LNCaP clone FGC (cell line): ENCODE results near the gene SIRT5.

Experiments used
- DNase-seq: peaks from one replicate; pipeline ENCODE4 v3.0.0-alpha.2; 2011; ENCODE audit warnings: low read depth
- H3K4me3 ChIP-seq: 2 replicates; pipeline ENCODE4 v1.5.1; 2011; ENCODE audit warnings: mild to moderate bottlenecking, low read depth, low read length, control low read depth
- TF ChIP-seq, protein P1 (sequence below): IDR thresholded peaks from 2 replicates; pipeline ENCODE4 v1.5.1; 2012; ENCODE audit warnings: mild to moderate bottlenecking; ENCODE audit not compliant: control insufficient read depth, insufficient read depth; ENCODE audit errors: extremely low read depth

The SIRT5 gene

DNA sequence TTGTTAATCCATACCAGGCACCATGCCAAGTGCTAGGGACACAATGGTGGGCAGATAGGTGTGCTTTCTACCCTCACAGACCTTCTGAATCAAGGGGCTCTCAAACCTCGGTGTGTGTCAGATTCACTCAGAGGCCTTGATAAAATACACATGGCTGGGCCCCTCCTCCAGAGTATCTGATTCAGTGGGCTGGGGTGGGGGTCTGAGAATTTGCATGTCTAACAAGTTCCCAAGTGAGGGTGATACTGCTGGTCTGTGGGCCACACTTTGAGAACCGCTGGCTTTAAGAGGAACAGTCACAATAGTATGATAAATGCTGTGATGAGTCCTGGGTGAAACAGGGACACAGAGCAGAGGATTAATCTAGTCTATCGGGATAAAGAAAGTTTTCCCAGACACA is 35.8 kb upstream of the SIRT5 start:
- DNase-seq = no peak
- TF ChIP-seq, protein P1, sequence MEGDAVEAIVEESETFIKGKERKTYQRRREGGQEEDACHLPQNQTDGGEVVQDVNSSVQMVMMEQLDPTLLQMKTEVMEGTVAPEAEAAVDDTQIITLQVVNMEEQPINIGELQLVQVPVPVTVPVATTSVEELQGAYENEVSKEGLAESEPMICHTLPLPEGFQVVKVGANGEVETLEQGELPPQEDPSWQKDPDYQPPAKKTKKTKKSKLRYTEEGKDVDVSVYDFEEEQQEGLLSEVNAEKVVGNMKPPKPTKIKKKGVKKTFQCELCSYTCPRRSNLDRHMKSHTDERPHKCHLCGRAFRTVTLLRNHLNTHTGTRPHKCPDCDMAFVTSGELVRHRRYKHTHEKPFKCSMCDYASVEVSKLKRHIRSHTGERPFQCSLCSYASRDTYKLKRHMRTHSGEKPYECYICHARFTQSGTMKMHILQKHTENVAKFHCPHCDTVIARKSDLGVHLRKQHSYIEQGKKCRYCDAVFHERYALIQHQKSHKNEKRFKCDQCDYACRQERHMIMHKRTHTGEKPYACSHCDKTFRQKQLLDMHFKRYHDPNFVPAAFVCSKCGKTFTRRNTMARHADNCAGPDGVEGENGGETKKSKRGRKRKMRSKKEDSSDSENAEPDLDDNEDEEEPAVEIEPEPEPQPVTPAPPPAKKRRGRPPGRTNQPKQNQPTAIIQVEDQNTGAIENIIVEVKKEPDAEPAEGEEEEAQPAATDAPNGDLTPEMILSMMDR = no peak

DNA sequence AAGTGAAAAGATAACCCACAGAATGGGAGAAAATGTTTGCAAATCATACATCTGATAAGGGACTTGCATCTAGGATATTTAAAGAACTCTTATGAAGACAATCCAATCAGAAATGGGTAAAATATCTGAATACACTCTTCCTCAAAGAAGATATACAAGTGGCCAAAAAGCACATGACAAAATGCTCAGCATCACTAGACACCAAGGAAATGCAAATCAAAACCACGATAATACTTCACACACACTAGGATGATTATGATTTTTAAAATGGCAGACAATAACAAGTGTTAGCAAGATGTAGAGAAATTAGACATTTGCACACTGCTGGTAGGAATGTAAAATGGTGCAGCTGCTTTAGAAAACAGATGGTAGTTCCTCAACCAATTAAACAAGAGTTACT is 34.8 kb upstream of the SIRT5 start:
- H3K4me3 ChIP-seq = no peak overlapping the region
- DNase-seq = no peak
- TF ChIP-seq, protein P1 = no peak

More for the DNA sequence above, 35.8 kb upstream of the SIRT5 start:
- no peak overlapping the region for H3K4me3 ChIP-seq

DNA sequence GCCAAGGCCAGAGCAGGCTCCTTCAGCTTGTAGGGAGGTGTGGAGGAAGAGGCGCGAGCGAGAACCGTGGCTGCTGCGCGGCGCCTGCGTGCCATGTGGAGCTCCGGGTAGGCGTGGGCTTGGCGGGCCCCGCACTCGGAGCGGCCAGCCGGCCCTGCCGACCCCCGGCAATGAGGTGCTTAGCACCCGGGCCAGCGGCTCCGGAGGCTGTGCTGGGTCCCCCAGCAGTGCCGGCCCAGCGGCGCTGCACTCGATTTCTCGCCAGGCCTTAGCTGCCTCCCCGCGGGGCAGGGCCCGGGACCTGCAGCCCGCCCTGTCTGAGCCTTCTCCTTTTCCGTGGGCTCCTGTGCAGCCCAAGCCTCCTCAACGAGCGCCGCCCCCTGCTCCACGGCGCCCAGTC is 32.9 kb upstream of the SIRT5 start:
- no peak for DNase-seq
- TF ChIP-seq, protein P1 = no peak
- H3K4me3 ChIP-seq = no peak overlapping the region

DNA sequence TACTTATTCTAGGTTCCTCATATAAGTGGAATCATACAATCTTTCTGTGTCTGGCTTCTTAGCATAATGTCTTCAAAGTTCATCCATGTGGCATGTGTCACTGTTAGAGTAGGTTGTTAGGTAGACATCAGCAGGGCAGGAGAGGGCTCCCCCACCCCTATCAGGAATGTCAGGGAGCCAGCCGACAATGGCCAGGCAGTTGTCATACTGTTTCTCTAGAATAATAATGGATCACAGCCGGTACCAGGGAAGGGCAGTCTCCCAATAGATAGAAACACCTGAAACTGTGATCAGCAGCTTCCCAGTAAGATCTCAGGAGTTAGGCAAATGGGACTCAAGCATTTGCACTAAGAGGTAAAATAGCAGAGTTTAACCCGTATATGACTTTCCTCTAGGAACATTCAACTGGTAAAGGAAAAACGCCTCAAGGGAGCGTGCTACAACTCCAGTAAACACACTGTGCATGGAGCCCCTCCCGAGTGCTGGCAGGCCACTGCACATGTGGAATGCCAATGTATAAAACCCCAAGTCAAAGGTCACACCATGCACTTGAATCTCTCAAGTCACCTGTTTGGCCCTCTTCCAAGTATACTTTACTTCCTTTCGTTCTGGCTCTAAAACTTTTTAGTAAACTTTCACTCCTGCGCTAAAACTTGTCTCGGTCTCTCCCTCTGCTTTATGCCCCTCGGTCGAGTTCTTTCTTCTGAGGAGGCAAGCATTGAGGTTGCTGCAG is 29.8 kb upstream of the SIRT5 start:
- no peak overlapping the region for H3K4me3 ChIP-seq
- no peak for DNase-seq
- TF ChIP-seq, protein P1 = no peak

DNA sequence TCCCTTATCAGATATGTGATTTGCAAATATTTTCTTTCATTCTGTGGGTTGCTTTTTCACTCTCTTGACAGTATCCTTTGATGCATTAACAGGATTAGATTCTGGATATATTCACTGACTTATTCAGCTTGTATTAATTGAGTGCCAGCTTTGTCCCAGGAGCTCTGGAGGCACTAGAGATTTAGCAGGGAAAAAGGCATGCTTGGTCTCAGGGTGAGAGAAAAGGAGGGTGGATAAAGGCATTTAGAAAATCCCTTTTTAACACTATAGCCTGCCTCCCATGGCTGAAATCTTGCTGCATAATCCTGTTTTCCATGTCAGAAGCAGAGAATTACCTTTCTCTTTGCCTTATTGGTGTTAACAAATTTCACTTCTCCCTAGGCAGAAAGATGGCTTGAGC is 28.5 kb upstream of the SIRT5 start:
- H3K4me3 ChIP-seq = no peak overlapping the region
- DNase-seq = no peak
- TF ChIP-seq, protein P1 = no peak

DNA sequence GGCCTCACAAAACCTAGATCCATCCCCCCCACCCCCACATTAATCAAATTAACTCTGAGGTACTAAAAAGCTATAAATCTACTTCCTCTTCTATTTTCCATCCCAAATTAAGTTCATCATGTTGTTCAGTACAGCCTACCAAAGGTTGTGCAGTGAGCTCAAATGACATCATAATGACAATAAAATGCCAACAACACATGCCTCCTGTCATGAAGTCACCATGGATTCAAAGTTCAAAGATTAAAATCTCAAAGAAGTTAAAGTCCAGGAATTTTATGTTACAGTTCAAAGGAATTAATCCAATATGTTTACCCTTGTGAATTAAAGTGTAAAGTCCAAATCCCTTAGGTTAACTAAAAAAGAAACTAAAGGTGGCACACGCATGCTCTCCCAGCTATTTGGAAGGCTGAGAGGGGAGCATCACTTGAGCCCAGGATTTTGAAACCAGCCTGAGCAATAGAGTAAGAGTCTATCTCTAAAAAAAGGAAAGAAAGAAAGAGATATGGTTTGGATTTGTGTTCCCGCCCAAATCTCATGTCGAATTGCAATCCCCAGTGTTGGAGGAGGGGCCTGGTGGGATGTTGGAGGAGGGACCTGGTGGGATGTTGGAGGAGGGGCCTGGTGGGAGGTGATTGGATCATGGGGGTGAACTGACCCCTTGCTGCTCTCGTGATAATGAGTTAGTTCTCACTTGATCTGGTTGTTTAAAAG is 25.7 kb upstream of the SIRT5 start:
- DNase-seq = no peak
- TF ChIP-seq, protein P1 = no peak
- no peak overlapping the region for H3K4me3 ChIP-seq

DNA sequence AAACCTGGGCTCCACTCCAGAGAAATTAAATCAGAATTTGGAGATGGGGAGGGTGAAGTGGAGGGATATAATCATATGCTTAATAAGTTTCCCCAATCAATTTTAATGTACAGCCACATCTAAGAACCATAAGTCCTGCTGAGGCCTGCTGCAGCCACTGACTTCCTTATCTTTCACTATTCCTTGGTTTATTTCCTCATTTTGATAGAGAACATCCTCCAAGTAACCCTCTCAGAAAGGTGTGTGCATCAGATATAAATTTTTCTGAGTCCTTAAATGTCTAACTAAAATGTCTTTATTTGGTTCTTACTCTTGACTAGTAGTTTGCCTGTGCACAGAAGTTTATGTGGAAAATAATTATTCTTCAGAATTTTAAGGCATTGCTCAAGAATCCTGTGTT is 23.7 kb upstream of the SIRT5 start:
- no peak for DNase-seq
- no peak overlapping the region for H3K4me3 ChIP-seq
- TF ChIP-seq, protein P1 = no peak
